NCI-H774 (cell line): Measurements from ENCODE around the gene NFKB2.

Experiments used
- DNase-seq: peaks from one replicate; lab custom pipeline; 2025; lab: John Stamatoyannopoulos, UW

Gene NFKB2

GRCh38 chr10:102395400-102396316, at the start of gene NFKB2:
NFKB2 (plus strand) TSS chr10:102395705; CDS start chr10:102395960, 255 bp downstream.
- peak; percentile 20 for DNase-seq

GRCh38 chr10:102347236-102347828, 48.2 kb upstream of the NFKB2 start:
- DNase-seq: no peak

GRCh38 chr10:102352066-102352715, 43.3 kb upstream of the NFKB2 start:
- peak; percentile 67 for DNase-seq

- DNase-seq: no peak
Measured at GRCh38 chr10:102354451-102354850, 41.1 kb upstream of the NFKB2 start.

- no peak for DNase-seq
Measured at GRCh38 chr10:102358712-102359382, 36.7 kb upstream of the NFKB2 start.

- DNase-seq: no peak
Measured at GRCh38 chr10:102367441-102367840, 28.1 kb upstream of the NFKB2 start.

- no peak for DNase-seq
Measured at GRCh38 chr10:102368077-102368476, 27.4 kb upstream of the NFKB2 start.

GRCh38 chr10:102371295-102371694, 24.2 kb upstream of the NFKB2 start:
- no peak for DNase-seq

- no peak for DNase-seq
Measured at GRCh38 chr10:102375250-102375649, 20.3 kb upstream of the NFKB2 start.

- no peak for DNase-seq
Measured at GRCh38 chr10:102375867-102376266, 19.6 kb upstream of the NFKB2 start.

GRCh38 chr10:102376901-102377300, 18.6 kb upstream of the NFKB2 start:
- no peak for DNase-seq

- DNase-seq: no peak
Measured at GRCh38 chr10:102379383-102379782, 16.1 kb upstream of the NFKB2 start.

GRCh38 chr10:102381983-102382382, 13.5 kb upstream of the NFKB2 start:
- no peak for DNase-seq

- no peak for DNase-seq
Measured at GRCh38 chr10:102382871-102383270, 12.6 kb upstream of the NFKB2 start.

- DNase-seq: no peak
Measured at GRCh38 chr10:102384053-102384452, 11.5 kb upstream of the NFKB2 start.

GRCh38 chr10:102384606-102385429, 10.7 kb upstream of the NFKB2 start:
- DNase-seq: no peak

GRCh38 chr10:102389894-102390293, 5.6 kb upstream of the NFKB2 start:
- no peak for DNase-seq

- DNase-seq: no peak
Measured at GRCh38 chr10:102392306-102392705, 3.2 kb upstream of the NFKB2 start.

- DNase-seq: no peak
Measured at GRCh38 chr10:102393411-102394078, 2.0 kb upstream of the NFKB2 start.

GRCh38 chr10:102394079-102394800, 1.3 kb upstream of the NFKB2 start:
- DNase-seq: peak; percentile 54
